Type B pancreatic cell (in vitro differentiated cells): ENCODE data around the gene STX5. TPM values are rescaled to one million over a fixed set of nuclear protein-coding genes. Genes with fewer than 3 reads are reported as not detected.
A peak's percentile ranks its signal among the peaks of the same experiment; 100 is the strongest.

Experiments
- DNase-seq: peaks from one replicate; pipeline ENCODE4 v3.0.0; 2021; ENCODE audit warnings: mixed read lengths; ENCODE audit not compliant: unreplicated experiment; ENCODE audit errors: extremely low spot score
- H3K27ac Mint-ChIP-seq: 2 replicates; pipeline ENCODE4 v1.8.0; 2021; ENCODE audit warnings: mild to moderate bottlenecking, mixed read lengths
- H3K27me3 Mint-ChIP-seq: 2 replicates; pipeline ENCODE4 v1.8.0; 2021; ENCODE audit warnings: mixed read lengths
- H3K36me3 Mint-ChIP-seq: 2 replicates; pipeline ENCODE4 v1.8.0; 2021; ENCODE audit warnings: mixed read lengths
- H3K4me1 Mint-ChIP-seq: one replicate; pipeline ENCODE4 v1.8.0; 2021; ENCODE audit warnings: mixed read lengths; ENCODE audit not compliant: unreplicated experiment
- H3K4me3 Mint-ChIP-seq: 2 replicates; pipeline ENCODE4 v1.8.0; 2021; ENCODE audit warnings: mild to moderate bottlenecking, mixed read lengths
- H3K9me3 Mint-ChIP-seq: 2 replicates; pipeline ENCODE4 v1.8.0; 2021; ENCODE audit warnings: mixed read lengths
- total RNA-seq: library from RNA; stranded (reverse); gene quantifications from 2 replicates; pipeline ENCODE4 v1.2.1, GENCODE V29; 2021; ENCODE audit warnings: low replicate concordance
- TF ChIP-seq, protein P1 (sequence below): fragments of 200-600 bp; sonication (generic); conservative IDR thresholded peaks from 2 replicates; pipeline ENCODE4 v1.5.0; 2021; ENCODE audit warnings: antibody characterized with exemption, mild to moderate bottlenecking

Gene STX5
- total RNA-seq, 1 donor from 2014 or later, result 42.4 TPM

DNA sequence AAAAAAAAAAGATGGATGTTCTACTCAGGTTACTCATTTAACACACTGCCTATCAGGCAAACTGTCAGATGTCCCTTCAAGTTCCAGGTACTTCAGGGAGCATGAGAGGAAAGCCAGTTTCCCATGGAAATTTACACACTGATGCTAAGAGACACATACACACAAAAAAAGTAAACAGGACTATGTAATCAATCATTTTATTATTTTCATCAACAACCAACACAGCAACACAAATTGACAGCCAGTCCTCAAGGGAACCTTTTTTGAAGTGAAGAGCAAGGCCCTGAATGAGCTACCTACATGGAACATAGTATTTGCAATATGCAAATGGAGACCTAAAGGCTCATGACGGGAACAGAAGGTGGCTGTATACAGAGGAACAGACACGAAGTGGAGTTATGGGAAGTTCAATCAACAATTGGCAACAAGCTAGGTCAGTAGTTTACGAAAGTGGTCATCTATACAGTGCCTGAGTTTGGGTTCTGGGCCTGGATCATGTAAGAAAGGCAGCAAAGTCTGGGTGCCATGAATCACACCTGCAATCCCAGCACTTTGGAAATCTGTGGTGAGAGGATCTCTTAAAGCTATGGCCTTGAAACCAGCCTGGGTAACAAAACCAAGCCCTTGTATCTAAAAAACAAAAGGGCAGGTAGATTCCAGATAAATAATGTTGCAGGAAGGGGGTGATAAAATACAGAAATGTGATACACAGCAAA, 20.1 kb upstream of the STX5 start:
- peaks cover 28% of the 10 kb centered on the region for H3K4me1 Mint-ChIP-seq
- H3K4me3 Mint-ChIP-seq, result peak overlapping the region; percentile 78
- H3K36me3 Mint-ChIP-seq, result peaks cover 38% of the 10 kb centered on the region
- DNase-seq, result no peak
- no peaks in the 10 kb centered on the region for H3K27me3 Mint-ChIP-seq
- peak overlapping the region; percentile 84 for H3K27ac Mint-ChIP-seq
- no peaks in the 10 kb centered on the region for H3K9me3 Mint-ChIP-seq
- TF ChIP-seq, protein P1, sequence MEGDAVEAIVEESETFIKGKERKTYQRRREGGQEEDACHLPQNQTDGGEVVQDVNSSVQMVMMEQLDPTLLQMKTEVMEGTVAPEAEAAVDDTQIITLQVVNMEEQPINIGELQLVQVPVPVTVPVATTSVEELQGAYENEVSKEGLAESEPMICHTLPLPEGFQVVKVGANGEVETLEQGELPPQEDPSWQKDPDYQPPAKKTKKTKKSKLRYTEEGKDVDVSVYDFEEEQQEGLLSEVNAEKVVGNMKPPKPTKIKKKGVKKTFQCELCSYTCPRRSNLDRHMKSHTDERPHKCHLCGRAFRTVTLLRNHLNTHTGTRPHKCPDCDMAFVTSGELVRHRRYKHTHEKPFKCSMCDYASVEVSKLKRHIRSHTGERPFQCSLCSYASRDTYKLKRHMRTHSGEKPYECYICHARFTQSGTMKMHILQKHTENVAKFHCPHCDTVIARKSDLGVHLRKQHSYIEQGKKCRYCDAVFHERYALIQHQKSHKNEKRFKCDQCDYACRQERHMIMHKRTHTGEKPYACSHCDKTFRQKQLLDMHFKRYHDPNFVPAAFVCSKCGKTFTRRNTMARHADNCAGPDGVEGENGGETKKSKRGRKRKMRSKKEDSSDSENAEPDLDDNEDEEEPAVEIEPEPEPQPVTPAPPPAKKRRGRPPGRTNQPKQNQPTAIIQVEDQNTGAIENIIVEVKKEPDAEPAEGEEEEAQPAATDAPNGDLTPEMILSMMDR, result no peak

DNA sequence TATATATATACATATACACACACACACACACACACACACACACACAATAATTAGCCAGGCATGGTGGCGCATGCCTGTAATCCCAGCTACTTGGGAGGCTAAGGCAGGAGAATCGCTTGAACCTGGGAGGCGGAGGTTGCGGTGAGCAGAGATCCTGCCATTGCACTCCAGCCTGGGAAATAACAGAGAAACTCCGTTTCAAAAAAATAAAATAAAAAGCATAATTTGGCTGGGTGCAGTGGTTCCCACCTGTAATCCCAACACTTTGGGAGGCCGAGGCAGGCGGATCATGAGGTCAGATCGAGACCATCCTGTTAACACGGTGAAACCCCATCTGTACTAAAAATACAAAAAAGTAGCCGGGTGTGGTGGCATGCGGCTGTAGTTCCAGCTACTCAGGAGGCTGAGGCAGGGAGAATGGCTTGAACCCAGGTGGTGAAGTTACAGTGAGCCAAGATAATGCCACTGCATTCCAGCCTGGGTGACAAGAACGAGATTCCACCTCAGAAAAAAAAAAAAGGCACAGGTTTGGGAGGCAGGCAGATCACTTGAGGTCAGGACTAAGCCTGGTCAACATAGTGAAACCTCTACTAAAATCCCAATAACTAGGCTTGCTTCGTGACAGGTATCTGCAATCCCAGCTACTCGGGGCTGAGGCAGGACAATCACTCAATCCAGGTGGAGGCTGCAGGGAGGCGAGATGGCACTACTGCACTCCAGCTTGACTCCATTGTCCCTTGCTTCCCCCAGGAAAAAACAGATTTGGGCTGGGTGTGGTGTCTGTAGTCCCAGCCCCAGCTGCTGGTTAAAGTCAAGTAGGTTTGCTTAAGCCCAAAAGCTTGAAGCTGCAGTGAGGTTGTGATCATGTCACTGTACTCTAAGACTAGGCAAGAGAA, 19.3 kb upstream of the STX5 start:
- peak overlapping the region; percentile 78 for H3K4me3 Mint-ChIP-seq
- peaks cover 28% of the 10 kb centered on the region for H3K4me1 Mint-ChIP-seq
- H3K36me3 Mint-ChIP-seq, result peaks cover 38% of the 10 kb centered on the region
- H3K27me3 Mint-ChIP-seq, result no peaks in the 10 kb centered on the region
- DNase-seq, result no peak
- peak overlapping the region; percentile 84 for H3K27ac Mint-ChIP-seq
- TF ChIP-seq, protein P1, result no peak
- no peaks in the 10 kb centered on the region for H3K9me3 Mint-ChIP-seq

DNA sequence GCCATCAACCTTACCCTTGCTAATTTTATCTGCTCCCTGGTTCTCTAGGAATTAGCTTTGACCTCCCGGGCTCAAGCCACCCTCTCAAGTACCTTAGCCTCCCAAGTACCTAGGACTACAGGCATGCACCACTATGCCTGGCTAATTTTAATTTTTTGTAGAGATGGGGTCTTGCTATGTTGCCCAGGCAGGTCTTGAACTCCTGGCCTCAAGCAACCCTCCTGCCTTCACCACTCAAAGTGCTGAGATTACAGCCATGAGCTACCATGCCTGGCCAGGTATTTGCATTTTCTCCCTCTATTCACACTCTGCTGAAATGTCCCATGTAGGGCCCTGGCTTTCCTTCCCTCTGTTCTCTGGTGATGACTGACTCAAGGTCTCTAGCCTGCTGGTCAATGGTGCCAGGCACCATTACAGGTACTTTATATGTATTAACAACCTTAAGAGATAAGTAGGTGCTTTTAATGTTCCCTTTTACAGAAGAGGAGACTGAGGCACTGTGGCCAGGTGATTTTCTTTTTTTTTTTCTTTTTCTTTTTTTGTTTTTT, 16.0 kb upstream of the STX5 start:
- peaks cover 17% of the 10 kb centered on the region for H3K4me1 Mint-ChIP-seq
- peaks cover 8% of the 10 kb centered on the region for H3K36me3 Mint-ChIP-seq
- TF ChIP-seq, protein P1, result no peak
- H3K4me3 Mint-ChIP-seq, result no peak overlapping the region
- no peaks in the 10 kb centered on the region for H3K9me3 Mint-ChIP-seq
- DNase-seq, result no peak
- H3K27ac Mint-ChIP-seq, result peak overlapping the region; percentile 26
- no peaks in the 10 kb centered on the region for H3K27me3 Mint-ChIP-seq

DNA sequence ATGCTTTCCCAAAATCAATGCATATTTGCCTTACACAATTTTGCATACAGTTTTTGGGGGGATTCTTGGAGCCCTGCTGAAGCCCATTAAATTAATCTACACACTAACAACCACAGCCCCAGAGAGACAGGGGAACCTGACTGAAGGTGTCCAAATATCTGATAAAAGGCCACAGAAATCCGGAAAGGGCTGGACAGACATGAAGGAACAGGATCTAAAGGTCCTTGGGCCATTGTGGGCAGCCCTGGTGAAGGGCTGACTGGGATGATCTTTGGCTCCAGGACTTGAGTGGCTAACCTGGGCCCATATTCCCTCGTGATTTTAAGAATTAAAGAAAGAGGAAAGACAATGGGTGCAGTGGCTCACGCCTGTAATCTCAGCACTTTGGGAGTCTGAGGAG, 14.3 kb upstream of the STX5 start:
- H3K27ac Mint-ChIP-seq, result no peak overlapping the region

DNA sequence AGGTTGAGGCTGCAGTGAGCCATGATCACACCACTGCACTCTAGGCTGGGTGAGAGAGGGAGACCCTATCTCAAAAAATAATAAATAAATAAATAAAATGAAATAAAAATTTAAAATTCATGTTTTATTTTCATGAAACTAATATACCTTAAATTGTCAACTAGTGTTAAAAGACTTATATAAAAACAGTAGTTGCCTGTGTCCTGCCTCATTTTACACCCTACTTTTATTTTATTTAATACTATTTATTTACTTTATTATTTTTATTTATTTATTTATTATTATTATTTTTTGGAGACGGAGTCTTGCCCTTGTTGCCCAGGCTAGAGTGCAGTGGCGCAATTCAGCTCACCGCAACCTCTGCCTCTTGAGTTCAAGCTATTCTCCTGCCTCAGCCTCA, 12.3 kb upstream of the STX5 start:
- DNase-seq, result no peak
- Mint-ChIP-seq H3K9me3 (no peaks in the 10 kb centered on the region), H3K36me3 (no peaks in the 10 kb centered on the region), H3K27me3 (no peaks in the 10 kb centered on the region), H3K4me1 (peaks cover 18% of the 10 kb centered on the region), H3K27ac (no peak overlapping the region), H3K4me3 (no peak overlapping the region)
- TF ChIP-seq, protein P1, result no peak

More for the DNA sequence above, 14.3 kb upstream of the STX5 start:
- Mint-ChIP-seq H3K4me1 (peaks cover 8% of the 10 kb centered on the region), H3K9me3 (no peaks in the 10 kb centered on the region), H3K36me3 (no peaks in the 10 kb centered on the region), H3K27me3 (no peaks in the 10 kb centered on the region), H3K4me3 (no peak overlapping the region)
- no peak for DNase-seq
- TF ChIP-seq, protein P1, result no peak
